C4-2B (cell line): ENCODE results near the gene CAPN7.

ENCODE experiments used
- CTCF ChIP-seq: fragments of 450-650 bp; conservative IDR thresholded peaks from 2 replicates; pipeline ENCODE4 v1.5.1; 2017; ENCODE audit warnings: mild to moderate bottlenecking
- ZFX ChIP-seq: fragments of 450-650 bp; IDR thresholded peaks from 2 replicates; pipeline ENCODE4 v1.6.1; 2017

- TF ChIP-seq CTCF (no peak), ZFX (no peak)
Observed at GRCh38 chr3:15271785-15272381, 65.8 kb downstream of the CAPN7 start.
